GM19193 (cell line): Measurements from ENCODE around the gene UBE2L5.

Experiments used
- POLR2A ChIP-seq: IDR thresholded peaks from 4 replicates; pipeline ENCODE4 v1.6.1; 2011; ENCODE audit not compliant: insufficient read depth, insufficient read length; ENCODE audit errors: extremely low read depth

The UBE2L5 gene

DNA sequence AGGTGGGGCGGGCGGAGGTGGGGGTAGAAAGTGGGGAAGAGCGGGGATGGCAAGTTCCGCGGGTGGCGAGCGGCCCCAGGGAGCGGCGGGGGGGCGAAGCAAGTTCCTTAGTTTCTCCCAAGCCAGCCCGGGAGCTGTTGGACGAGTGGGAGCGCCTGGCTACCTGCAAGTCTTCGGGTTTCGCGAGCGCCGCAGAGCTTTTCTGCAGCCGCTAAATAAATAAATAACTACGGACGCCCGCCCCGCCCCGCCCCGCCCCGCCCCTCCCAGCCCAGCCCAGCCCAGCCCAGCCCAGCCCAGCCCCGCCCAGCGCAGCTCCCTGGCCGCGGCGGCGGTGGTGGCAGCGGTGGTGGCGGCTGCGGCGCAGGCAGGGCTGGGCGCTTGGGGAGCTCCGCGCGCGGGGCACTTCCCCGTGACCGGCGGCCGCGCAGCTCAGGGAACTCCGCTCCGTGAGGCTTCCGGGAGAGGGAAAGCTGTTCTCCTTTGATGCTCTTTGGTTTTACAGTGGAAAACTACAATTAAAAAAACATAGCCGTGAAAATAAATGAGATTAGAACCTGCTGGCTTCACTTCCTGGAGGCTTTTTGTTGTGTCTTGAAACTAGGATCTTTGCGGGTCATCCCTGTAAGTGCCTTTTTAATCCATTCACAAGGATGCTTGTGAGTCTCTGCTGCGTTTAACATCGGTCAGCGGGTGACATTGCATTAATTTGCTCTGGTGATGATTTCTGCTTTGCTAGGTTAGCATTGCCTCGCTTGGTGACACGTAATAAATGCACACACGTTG is at the start of gene UBE2L5:
TSS of gene UBE2L5 (plus strand) at position 440 of the 786 bp plus-strand sequence. CDS start 5,498 bp downstream, outside the sequence.
- peak; percentile 75 for TF ChIP-seq POLR2A

DNA sequence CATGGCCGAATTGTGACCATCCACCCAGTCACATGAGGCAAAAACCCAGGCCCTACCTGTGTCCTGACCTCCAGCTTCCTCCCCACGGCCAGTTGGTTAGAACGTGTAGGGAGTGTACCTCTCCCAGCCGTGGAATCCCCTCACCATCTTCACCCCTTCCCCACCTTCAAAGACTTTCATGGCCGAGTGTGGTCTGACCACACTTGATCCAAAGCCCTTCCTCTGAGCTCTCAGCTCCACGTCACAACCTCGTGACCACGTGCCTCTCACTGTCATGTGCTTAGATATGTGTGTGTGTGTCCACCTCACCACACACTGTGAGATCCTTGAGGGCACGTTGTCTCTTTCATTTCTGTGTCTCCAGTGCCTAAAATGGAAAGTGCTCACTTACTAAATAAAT is 48.6 kb upstream of the UBE2L5 start:
- peak; percentile 45 for TF ChIP-seq POLR2A

DNA sequence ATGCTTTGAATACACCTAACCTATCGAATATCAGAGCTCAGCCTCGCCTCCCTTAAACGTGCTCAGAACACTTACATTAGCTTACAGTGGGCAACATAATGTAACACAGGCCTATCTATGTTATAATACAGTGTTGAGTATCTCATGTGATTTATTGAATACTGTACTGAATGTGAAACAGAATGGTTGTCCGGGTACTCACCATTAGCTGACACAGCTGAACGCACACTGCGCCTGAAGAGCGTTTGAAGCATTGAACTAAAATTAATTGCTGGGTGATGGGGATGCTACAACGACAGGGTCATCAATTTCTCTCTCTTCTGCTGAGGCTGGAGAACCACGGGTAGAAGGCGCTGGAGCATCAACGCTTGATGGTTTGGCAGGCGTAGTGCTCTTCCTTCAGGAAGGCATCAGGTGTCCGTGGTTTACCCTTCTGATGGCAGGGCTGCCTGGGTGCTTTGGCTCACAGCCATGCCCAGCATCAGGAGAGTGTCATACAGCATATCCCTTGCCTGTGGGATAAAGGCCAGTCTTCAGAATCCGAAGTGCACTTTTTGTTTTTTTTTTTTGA is 46.9 kb upstream of the UBE2L5 start:
- no peak for TF ChIP-seq POLR2A

DNA sequence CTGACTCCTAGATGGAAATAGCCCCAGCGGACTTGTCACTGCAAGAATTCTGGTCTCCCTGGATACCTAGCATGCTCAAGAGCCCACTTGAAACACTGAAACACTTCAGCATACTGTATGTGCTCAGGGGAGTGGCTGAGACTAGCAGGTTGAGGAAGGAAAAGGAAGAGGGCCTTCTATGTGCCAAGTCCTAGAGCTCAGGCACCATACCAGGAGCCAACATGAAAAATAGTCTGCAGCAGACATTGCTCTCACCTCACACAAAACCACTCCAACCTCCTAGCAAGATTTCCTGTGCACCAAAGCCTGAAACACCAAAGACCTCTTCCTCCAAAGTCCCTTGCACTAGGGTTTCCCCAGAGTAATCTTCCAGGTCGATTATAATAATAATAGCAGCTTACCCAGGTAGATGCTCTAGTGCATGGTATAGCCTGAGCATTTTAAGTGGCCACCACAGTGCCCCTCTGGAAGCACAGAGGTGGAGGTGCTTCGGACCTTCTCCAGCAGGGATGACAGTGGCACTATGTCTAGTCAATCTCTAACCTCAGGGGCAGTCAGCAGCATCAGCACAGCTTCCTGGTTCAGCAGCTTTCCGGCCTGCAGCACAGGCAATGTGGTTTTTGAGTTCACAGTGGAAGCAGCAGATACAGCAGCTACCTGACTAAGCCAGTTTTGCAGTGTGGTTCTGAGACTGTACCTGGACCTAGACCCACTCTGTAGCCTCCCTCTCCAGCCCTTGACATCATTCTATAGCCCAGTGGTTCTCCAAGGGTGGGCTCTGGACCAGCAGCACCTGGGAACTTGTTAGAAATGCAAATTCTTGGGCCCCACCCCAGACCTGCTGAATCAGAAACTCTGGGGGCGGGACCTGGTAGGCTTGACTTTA is 45.6 kb upstream of the UBE2L5 start:
- peak; percentile 54 for TF ChIP-seq POLR2A

DNA sequence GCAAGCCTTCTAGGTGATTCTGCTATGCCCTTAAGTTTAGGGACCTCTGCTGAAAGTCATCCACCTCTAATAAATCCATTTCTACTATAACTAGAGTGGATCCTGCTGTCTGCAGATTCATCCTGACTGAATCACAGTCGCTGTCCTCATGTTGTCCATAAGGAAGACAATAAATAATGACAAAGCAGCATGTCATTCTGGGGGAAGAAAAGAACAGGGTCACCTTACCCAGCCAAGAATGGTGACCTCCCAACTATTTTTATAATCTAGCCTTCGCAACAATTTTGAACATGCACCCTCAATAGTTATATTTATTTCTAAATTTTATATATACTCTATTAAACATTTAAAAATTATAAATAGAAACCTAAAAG is 45.0 kb upstream of the UBE2L5 start:
- TF ChIP-seq POLR2A: no peak

DNA sequence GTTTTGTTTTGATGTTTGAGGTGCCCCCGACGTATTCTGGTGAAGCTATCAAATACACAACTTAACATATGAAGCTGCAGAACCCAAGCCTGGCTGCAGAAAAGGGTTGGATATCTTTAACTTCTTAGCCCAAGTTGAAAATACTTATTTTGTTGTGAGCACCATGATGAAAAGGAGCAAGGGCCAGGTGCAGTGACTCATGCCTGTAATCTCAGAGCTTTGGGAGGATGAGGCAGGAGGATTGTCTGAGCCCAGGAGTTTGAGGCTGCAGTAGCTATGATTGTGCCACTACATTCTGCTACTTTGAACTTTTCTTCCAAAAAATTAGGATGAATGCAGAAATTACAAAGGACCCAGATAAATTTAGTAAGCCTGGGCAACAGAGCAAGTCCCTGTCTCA is 44.1 kb upstream of the UBE2L5 start:
- no peak for TF ChIP-seq POLR2A

DNA sequence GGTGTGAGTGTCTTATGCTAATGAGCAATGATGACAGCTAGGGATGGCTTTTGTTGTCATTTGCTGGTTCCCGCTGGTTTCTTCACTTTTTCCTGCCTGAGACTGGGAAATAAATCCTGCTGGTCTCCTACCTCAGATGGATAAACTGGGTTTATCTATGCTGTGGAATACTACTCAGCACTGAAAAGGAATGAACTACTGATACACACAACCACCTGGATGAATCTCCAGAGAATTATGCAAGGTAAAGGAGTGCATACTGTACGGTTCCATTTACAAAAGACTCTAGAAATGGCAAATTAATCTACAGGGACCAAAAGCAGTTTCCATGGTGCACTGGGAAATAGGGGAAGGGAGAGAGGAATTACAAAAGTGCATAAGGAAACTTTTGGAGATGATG is 41.2 kb upstream of the UBE2L5 start:
- TF ChIP-seq POLR2A: no peak

DNA sequence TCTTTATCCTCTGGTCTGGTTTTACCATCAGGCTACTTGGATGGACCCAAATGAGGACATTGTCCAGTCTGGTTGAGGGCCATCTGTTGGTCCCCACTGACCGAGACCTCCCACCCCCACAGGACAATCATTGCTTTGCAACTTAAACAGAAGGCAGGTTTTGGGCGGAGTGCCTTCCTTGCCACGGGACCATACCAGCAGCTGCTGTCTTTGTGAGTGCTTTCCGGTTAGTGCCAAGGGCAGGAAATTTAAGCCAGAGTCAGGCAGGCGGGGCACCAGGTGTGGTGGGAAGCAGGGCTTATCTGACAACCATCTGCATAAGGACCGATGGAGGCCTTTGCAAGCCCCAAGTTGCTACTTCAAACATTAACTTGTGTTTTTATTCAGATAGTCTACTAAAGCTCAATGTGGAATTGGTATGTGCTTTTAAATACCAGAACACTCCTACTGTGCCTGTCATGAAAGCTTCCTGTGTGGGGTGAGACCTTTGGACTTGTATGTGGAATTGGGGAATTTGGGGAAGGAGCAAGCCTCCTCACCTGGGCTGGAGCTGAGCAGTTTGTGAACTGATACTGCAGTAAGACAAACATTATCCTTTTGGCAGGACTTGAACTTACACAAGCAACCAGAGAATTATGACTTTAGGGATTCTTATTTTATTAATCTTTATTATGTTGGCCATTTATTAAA is 39.3 kb upstream of the UBE2L5 start:
- TF ChIP-seq POLR2A: no peak

DNA sequence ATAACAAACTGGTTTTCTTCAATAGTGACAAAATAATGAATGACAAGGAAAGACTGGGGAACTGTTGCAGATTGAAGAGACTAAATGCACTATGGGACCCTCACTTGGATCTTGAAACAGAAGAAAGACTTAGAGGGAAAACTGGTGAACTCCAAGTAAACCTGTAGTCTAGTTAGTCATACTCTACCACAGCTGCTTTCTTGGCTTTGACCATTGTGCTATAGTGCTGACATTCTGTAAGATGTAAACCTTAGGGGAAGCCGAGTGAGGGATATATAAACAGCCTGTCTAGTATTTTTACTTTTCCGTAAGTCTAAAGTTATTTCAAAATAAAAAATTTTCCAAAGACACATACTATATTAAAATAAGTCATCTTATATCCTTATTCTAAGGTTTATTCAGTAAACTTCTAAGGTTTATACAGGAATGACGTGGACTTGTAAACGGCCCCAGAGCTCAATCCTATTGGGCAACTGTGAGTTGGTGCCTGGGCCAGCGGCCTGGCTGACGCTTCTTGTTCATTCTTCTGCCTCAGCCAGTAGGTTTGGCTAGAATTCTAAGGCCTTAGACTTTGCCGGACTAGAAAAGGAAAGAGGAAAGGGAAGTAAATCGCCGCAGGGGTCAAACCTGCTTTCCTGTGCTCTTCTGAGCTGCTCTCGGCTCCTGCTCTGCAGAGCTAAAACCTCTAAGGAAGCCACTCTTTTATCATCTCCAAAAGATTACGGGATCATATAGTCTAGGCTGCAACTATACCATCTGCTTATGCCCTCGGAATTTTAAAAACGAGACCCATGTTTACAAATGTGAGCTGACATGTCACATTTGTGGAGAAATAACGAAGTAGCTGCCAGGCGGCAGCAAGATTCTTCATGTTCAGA is 33.6 kb upstream of the UBE2L5 start:
- TF ChIP-seq POLR2A: no peak

DNA sequence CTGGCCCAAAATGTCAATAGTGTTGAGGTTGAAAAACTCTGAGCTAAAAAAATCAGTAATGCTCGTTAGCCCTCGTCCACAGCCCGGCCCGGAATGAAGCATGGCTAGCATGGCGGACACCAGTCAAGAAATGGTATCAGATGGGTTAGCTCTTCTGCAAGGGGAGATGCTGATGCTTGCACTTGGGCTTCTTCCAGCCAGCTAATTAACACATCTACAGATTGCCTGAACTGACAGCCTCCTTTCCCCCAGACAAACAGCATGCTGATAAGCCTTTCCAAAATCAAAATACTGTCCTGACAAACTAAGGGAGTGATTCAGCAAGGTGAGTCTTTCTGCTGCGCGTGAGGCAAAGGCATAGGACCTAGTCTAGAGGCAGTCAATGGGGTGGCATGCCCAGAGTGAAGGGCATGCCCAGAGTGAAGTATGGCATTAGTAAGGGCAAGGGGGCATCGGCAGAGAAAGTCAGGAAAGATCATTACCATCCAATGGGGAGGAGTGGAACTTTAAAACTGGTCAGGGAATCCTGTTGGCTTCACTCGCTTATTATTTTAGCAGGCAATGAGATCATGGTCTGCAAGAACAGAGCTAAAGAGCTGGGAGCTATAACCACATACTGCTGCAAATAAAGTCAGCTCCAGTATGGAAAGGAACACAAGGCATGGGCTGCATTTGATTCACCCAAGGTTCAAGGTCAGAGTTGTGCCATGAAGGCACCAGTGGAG is 30.2 kb upstream of the UBE2L5 start:
- TF ChIP-seq POLR2A: no peak

DNA sequence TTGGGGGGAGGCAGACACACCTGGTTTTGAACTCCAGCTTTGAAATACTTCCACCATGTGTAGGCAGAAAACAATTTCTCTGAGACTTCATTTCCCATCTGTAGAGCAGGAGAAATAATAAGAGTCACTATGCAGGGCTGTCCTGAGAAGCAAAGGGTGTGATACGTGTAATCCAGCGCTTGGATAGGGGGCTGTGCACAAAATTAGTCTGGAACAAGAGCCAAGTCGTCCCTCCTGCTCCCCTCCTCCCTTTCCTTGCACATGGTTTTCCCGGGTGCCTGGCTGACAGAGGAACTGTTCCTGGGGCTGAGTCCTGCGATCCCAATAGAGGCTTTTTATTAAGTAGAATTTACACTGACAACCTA is 29.6 kb upstream of the UBE2L5 start:
- no peak for TF ChIP-seq POLR2A

DNA sequence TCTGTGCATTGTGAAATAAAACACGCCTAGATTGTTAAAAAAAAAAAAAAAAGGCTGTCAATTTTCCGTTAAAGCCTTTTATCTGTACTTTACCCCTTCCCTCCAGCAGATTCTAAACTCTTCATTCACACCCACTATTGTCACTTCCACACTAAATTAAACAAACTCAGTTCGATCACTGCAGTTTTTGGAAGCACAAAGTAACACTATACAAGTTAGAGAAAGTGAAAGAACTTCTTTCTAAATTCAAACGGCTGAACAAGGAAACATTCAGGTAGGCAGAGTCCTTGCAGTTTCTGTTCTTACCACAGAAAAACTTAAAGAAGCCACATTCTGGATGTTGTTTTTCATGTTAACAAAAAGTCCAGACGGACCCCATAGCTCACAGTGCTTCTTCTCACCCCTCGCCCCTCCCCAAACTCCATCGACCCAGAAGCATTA is 27.5 kb upstream of the UBE2L5 start:
- no peak for TF ChIP-seq POLR2A
